ENCODE measurements around the gene EP400.

The EP400 gene, protein sequence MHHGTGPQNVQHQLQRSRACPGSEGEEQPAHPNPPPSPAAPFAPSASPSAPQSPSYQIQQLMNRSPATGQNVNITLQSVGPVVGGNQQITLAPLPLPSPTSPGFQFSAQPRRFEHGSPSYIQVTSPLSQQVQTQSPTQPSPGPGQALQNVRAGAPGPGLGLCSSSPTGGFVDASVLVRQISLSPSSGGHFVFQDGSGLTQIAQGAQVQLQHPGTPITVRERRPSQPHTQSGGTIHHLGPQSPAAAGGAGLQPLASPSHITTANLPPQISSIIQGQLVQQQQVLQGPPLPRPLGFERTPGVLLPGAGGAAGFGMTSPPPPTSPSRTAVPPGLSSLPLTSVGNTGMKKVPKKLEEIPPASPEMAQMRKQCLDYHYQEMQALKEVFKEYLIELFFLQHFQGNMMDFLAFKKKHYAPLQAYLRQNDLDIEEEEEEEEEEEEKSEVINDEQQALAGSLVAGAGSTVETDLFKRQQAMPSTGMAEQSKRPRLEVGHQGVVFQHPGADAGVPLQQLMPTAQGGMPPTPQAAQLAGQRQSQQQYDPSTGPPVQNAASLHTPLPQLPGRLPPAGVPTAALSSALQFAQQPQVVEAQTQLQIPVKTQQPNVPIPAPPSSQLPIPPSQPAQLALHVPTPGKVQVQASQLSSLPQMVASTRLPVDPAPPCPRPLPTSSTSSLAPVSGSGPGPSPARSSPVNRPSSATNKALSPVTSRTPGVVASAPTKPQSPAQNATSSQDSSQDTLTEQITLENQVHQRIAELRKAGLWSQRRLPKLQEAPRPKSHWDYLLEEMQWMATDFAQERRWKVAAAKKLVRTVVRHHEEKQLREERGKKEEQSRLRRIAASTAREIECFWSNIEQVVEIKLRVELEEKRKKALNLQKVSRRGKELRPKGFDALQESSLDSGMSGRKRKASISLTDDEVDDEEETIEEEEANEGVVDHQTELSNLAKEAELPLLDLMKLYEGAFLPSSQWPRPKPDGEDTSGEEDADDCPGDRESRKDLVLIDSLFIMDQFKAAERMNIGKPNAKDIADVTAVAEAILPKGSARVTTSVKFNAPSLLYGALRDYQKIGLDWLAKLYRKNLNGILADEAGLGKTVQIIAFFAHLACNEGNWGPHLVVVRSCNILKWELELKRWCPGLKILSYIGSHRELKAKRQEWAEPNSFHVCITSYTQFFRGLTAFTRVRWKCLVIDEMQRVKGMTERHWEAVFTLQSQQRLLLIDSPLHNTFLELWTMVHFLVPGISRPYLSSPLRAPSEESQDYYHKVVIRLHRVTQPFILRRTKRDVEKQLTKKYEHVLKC (N-terminal part only)

DNA sequence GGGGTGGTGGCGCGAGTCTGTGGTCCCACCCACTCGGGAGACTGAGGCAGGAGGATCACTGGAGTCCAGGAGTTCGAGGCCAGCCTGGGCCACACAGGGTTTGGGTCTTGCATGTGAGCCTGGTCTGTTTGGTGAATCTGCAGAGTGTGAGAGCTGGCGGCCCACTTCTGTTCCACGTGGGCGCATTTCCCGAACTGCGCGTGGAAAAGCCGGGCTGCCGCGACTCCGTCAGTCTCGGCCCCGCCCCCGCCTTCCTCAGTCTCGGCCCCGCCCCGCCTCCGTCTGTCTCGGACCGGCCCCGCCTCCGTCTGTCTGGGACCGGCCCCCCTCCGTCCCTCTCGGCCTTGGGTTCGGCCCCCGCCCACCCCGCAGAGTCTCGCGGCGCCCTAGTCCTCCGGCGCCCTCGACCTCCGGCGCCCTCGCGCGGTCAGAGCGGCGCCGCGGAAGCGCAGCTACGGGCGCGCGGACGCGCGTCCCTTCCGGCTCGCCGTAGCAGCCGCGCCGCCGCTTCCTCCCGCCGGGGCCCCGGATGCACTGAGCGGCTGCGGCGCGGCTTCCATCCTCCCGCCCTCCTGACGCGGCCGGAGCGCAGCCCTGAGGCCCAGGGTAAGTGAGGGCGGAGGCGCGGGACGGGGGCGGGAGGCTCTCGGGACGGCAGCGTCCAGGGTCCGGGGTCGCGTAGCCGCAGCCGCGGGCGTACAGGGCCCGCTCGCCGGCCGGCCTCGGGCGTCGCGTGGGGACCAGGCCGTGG, at the start of gene EP400:
Gene EP400 (plus strand): TSS at position 512 of the 751 bp plus-strand sequence. CDS start 10,678 bp downstream, outside the sequence.
- DNase-seq = peak; percentile 81 to 84

DNA sequence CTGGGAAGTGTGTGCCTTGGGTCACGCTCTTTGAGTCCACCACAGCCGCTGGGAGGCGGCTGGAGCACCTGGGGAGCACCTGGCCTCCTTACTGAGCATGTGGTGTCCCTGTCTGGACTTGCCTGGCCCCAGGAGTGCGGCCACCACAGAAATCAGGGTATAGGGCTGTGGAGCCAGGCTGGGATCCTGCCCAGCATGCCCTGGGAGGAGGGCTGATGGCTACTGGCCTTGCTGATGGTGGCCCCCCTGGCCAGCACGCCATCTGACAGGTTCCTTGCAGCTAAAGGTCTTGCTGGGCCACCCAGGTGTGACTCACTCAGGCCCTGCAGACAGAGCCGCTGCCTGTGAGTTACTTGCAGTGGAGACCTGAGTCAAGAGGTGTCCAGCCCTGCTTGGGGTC, 49.3 kb upstream of the EP400 start:
- DNase-seq = no peak

DNA sequence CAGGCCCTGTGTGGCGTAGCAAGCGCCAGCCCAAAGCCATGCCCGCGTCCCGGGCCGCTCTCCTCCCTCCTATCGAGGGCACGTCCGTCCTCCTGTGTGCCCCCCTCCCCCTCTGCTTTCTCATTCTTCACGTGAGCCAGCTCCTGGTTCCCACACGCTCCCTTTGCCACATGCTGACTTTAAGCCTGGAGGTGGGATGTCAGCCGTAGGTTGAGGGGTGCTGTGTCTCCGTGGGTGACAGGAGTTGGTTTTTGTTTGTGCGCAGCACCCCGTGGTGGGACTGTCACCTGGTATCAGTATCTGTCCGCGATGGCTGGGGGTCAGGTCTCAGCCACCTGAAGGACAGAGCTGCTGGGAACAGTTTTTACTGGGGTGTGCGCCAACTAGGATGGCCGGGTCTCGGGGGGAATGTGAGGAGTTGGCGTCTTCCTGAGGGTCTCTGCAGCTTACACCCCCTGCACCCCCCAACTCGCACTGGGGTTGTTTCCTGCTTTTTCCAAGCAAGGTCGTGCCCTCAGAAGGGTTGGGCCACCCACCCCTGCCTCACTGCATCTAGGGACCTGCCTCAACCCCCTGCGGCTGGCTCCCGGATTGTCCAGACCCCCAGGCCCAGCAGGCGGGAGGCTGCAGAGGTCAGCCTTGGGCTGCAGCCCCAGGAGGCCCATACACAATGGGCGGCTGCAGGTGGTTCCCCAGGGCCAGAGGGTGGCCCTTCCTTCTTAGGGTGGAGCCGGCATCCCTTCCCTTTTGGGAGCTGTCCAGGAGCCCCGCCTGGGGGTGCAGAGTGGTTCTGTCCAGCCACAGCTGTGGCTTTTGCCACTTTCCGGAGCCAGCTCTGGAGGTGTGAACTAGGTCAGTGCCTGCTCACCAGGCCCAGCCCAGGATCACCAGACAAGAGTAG, 48.1 kb upstream of the EP400 start:
- no peak for DNase-seq

DNA sequence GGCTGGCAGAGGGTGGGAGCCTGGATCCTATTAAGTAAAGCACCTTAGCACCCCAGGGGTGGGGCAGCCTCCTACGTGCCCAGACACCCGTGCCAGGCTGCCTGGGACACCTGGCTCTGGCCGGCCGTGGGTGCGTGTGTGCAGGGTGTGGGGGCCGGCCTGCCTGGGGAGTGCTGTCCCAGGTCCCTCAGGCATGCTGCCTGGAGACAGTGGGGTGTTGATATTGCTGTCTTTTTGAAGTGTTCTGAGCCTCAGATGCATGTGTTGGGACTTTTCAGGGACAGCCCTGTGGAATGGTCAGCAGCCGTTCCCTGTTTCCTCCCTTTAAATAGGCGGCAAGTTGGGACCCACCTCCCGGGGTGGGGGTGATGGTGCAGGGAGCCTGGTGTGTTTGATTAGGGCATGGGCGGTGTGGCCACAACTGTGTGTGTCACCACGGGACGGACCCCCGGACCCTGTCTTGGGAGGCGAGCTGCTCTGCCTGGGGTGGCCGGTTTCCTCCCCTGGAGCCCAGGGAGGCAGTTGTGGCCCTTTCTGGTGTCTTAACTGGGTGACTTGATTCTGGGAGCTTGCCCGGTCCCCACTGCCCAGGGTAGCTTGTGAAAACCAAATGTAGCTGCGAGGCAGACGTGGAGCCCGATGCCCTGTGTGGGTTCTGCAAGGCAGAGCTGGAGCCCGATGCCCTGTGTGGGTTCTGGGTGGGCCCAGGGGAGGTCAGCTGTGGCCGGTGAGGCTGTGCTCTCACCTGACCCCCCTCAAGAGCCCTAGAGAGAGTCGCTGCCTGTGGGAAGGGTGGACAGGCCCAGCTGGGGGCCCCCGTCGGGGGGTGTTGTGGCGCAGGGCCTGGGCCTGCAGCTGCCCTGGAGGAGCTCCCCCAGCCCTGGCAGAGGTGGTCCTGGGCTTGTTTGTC, 47.2 kb upstream of the EP400 start:
- DNase-seq = no peak

DNA sequence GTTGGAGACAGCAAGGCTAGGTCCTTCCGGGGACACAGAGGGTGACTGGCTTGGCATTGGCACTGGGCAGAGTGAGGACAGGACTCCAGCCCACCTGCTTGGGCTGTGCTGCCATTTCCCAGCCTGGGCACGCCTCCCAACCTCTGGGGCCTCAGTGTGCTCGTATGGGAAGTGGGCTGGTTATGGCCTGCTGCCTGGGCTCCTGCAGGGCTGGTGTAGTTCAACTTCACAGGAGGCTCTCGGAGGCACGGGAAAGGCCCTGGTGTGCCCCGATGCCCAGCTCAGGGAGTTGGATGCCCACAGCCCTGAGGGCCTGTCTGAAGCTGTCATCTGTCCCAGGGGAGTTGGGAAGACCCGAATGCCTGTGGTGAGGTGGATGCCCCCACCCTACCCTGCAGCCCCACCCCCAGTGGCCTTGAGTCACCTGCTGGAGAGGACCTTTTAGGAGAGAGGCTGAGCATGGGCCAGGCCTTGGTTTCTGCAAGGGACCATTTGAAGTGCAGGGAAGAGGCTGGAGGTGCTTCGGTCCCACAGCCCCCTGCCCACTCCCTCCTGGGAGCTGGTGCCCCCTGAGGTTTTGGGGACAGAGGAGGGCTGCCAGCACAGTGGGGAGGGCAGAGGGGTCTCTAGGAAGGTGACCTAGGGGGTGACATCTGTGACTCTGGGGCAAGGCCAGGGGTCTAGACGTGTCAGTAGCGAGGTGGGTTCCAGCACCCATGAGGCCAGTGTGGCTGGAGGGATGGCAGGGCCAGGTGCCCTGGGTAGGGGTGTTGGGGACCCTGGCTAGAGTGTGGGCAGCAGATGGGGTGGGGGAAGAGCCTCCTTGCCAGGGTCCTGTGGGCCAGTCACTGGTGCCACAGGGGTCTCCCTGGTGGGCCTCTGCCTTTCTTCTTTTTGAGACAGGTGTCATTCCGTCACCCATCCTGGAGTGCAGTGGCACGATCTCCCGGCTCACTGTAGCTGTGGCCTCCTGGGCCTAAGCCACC, 46.2 kb upstream of the EP400 start:
- DNase-seq = no peak

DNA sequence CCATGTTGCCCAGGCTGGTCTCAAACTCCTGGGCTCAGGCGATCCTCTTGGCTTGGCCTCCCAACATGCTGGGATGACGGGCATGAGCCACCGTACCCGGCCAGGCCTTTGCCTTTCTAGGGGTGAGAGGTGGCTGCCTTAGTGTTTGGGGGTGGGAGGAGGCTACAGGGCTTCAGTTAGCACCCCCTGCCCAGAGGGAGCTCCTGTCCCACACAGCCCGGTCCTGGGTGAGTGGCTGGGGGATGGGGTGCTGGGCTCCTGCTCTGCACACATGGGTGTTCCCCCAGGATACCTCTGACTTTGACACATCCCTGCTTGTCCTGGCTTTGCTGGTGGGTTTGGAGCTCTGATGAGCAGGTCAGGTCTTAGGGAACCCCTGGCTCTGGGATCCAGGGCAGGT, 45.4 kb upstream of the EP400 start:
- DNase-seq = no peak

DNA sequence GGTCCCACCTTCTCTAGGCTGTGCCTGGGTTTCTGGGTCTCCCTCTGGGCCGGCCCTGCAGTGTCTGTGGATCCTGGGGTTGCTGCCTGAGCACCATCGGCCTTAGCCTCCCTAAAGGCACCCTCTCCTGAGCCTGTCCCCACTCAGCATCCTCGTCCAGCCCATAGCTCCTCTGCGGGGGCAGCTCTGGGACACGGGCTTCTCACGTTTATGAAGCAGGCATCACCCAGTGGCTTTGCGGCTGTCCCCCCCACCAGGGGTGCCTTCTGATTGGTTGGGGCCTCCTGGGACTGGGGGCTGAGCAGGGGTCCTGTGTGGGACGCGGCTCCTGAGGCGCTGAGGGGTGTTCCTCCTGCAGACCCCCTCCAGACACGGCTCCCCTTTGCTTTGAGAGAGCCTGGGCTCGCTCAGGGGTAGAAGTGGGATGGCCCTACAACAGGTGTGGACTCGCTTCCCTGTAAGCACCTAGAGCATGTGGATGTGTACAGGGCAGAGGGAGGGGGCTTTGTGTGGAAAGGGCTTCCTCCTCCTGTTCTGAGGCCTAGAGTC, 44.6 kb upstream of the EP400 start:
- no peak for DNase-seq

DNA sequence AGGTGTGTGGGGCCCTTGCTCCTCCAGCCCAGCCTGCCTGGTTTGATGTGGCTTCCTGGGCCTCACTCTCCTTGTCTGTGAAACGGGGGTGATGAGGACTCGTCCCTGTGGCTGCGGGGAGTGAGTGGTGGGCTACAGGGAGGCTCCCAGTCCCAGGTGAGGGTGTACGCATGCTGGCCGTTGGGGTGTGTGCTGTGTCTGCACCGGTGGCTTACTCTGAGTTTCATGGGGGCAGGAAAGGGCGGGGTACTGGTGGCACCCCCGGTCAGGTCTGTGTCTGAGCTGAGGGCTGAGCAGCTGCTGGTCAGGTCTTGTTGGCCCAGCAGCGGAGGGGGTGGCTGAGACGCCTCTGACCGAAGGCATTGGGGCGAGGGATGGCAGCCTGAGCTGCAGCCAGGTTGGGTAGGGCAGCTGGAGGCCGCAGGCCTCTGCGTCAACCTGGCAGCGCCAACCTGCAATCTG, 44.1 kb upstream of the EP400 start:
- DNase-seq = no peak

DNA sequence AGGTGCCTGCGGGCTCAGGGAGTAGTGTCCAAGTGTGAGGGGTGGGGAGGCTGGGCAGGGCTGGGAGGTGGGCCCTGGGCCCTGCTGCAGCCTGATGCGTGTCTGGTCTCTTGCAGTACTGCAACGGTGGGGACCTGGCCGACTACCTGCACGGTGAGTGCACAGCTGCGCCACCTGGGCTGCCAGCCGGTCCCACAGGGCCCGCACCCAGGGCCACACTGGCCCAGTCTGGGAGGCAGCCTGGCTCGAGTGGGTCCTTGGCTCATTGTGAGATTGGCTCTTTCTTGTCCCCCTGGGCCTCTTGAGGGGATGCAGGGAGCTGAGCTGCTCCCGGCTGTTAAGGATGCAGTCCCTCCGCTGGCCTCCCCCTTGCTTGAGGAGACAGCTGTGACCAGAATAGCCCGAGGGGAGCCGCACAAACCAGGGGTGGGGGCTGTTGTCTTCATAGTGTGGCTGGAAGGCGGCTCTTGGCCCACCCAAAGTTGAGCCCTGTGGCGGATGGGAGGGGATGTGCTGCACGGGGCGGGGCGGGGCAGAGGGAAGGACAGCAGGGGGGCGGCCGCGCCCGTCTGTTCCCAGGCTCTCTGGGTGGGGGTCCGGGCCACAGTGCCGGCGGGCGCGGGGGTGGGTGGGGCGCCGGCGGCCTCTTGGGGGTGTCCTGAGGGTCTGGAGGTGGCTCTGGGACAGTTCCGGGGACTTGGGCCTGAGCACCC, 42.2 kb upstream of the EP400 start:
- DNase-seq = no peak

DNA sequence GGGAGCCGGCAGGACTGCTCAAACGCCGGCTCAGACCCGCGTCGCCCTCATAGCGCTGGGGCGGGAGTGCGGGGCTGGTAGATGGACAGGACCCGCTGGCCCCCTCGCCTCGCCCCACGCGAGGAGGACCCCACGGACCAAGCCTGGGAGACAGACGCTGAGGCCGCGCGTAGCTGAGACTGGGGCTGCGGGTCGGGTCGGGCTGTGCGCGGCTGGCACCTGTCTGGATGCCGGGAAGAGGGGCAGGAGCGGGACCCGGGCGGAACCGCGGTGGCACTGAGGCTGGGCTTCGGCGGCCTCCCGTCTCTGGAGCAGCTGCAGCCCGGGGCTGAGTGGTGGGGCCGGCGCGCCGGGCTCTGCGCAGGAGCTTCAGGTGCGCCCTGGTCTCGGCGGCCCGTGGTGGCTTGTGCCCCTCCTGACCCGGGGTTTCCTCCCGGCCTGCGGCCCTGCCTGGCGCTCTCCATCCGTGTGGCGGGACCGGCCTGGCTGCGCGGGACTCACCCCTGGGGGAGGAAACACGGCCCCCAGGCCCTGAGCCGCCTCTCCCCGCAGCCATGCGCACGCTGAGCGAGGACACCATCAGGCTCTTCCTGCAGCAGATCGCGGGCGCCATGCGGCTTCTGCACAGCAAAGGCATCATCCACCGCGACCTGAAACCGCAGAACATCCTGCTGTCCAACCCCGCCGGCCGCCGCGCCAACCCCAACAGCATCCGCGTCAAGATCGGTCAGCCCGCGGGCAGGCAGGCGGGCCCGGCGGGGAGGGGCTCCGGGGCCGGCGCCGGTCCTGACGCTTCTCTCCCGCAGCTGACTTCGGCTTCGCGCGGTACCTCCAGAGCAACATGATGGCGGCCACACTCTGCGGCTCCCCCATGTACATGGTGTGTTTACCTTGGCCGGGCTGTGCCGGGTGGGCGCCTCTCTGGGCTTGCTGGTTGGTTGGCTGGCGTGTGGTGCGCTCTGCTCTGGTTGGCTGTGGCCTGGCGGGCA, 41.4 kb upstream of the EP400 start:
- no peak for DNase-seq

DNA sequence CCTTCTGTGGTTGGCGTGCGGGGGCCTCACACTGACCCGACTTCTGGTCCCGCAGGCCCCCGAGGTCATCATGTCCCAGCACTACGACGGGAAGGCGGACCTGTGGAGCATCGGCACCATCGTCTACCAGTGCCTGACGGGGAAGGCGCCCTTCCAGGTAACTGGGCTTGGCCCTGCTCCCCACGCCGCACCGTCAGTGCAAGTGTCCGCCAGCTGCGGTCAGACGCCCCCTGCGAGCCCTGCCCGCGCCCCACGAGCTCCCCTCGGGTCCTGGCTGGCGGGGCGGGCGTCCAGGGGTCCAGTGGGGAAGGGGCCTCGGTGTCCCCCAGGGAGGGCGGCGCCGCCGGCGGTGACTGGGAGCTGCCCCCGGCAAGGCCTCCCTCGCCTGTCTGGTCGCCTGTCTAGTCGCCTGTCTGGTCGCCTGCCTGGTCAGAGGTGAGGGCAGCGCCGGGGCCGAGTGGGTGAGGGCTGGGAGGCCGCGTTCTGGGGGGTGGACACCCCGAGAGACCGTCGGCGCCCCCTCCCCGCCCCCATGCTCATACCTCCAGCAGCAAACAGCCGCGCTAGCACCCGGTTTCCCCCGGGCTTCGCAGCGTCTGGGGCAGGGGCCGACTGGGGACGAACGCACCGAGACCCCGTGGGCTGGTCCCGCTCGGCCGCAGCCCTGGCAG, 40.5 kb upstream of the EP400 start:
- DNase-seq = no peak

DNA sequence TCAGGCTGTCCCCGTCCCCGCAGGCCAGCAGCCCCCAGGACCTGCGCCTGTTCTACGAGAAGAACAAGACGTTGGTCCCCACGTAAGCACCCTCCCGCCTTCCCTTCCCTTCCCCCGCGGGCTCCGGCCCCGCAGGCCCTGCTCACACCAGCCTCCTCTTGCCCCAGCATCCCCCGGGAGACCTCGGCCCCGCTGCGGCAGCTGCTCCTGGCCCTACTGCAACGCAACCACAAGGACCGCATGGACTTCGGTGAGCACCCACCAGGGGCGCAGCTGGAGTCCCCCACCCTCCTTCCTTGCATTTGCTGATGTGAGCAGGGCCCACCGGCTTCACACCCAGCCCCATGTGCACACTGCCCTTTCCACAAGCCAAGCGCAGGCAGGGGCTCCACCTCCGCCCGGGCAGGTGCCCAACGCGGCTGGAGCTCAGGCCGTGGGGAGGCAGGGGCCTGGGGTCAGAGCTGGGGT, 40.0 kb upstream of the EP400 start:
- DNase-seq = no peak

DNA sequence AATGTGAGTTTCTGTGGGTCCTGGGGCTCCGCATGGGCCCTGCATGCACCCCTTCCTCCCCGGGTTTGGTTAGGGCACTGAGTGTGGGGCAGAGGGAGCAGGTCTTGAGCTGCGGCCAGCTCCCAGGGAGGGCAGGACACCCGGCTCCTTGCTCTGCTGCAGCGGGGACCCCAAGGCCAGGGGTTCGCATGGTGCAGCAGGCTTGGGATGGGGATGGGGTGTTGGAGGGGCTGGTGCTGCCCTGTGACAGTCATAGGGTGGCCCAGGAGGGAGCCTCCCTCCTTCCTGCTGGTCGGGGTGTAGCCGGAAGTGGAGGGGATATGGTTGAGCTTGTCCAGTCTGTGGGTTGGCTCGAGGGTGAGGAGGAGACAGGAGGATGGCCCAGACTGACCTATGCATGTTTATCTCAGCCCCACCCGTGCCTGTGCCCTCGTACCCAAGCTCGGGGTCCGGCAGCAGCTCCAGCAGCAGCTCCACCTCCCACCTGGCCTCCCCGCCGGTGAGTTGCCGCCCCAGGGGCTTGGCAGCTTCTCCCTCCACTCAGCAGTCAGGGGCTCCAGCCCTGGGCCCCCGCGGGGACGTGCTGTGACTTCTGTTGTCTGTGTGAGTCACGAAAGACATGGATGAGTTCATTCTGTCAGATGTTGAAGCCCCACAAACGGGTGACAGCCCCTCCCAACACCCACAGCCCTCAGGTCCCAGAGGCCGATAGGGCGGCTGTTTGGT, 39.3 kb upstream of the EP400 start:
- DNase-seq = no peak

DNA sequence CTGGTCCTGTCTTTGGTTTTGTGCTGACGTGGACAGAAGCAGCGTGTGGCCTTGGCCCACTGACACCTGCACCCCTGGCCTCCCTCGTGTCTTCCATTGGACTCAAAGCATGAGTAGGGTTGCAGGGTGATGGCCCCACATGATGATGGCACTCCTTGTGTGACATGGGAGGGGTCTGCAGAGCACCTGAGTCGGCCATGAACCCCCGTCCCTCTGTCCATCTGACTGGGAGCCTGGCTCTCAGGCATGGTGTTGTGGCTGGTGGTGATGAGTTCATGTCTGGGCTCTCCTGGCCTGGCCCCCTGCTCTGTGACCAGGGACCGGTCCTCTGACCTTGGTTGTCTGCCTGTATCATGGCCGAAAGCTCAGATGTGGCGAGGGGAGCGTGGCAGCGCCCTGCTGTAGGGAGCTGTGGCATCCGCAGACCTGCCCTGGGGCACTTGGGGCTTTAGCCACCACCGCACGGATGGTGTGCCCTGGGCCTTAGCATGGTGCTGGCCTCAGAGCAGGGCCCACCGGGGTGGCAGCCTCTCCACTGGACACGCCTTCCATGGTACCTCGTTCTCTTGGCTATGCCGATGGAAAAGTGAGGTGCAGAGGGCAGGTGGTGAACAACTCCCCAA, 38.6 kb upstream of the EP400 start:
- no peak for DNase-seq

Measured in bone marrow (tissue), 2 donors.